ENCODE measurements around the gene KLRC1. TPM values are rescaled to one million over a fixed set of nuclear protein-coding genes. Genes with fewer than 3 reads are reported as not detected.
A peak's percentile ranks its signal among the peaks of the same experiment; 100 is the strongest.
"Not testable (repeated sequence)": the region's sequence is repeated elsewhere in the genome, so short reads cannot be mapped to it uniquely, and the experiment has no call there.

KLRC1 gene
- total and polyA plus RNA-seq, 10 of the 15 experiments (the other 5 are each of a cell fraction or from before 2014, with no cell fraction given): 0.04 to 0.60 (median 0.23) TPM; not detected in 1

DNA sequence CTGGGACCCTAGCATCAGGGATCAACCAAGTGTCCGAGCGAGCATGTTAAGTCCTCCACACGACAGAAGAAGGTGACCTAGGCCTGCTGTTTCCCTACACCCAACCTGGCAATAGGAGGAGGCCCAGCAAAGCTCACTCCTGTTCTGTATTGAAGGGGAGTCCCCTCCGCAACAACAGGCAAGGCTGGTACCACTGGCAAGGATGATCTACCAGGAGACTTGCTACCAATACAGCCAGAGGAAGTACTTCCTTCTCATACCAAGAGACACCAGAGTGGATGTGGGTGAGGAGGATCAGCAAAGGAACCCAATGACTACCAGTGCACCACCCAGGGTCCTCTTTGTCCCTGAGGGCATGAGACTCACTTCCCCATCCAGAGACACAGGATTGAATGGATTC, 4.9 kb downstream of the KLRC1 start:
- DNase-seq (ENCODE audit: low read depth, low spot score) (no peak), FAIRE-seq (no peak), ATAC-seq (no peak)
- TF ChIP-seq PML (IDR thresholded peaks at IDR 0.05; ENCODE audit: low read length) (no peak), CBX5 (IDR thresholded peaks at IDR 0.05; ENCODE audit: low read depth) (no peak)
- TF ChIP-seq, protein P1, sequence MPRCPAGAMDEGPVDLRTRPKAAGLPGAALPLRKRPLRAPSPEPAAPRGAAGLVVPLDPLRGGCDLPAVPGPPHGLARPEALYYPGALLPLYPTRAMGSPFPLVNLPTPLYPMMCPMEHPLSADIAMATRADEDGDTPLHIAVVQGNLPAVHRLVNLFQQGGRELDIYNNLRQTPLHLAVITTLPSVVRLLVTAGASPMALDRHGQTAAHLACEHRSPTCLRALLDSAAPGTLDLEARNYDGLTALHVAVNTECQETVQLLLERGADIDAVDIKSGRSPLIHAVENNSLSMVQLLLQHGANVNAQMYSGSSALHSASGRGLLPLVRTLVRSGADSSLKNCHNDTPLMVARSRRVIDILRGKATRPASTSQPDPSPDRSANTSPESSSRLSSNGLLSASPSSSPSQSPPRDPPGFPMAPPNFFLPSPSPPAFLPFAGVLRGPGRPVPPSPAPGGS (IDR thresholded peaks at IDR 0.05; ENCODE audit: borderline replicate concordance, insufficient read depth, low read depth, low read length, poor library complexity, severe bottlenecking): no peak
- TF ChIP-seq, protein P2, sequence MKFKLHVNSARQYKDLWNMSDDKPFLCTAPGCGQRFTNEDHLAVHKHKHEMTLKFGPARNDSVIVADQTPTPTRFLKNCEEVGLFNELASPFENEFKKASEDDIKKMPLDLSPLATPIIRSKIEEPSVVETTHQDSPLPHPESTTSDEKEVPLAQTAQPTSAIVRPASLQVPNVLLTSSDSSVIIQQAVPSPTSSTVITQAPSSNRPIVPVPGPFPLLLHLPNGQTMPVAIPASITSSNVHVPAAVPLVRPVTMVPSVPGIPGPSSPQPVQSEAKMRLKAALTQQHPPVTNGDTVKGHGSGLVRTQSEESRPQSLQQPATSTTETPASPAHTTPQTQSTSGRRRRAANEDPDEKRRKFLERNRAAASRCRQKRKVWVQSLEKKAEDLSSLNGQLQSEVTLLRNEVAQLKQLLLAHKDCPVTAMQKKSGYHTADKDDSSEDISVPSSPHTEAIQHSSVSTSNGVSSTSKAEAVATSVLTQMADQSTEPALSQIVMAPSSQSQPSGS (IDR thresholded peaks at IDR 0.05; ENCODE audit: low read length): no peak
- no peak overlapping the region for H2AFZ ChIP-seq (ENCODE audit: control insufficient read depth, low read depth, low read length)
- no peaks in the 10 kb centered on the region for H3K36me3 ChIP-seq (ENCODE audit: control insufficient read depth in 2 of 2, insufficient read depth in 2 of 2, low read length in 1 of 2)
- no peaks in the 10 kb centered on the region for H4K20me1 ChIP-seq (ENCODE audit: control insufficient read depth, insufficient read depth)
- no peaks in the 10 kb centered on the region for H3K27me3 ChIP-seq (replicated peaks in 1 of 2; ENCODE audit: control insufficient read depth in 2 of 2, insufficient read depth in 2 of 2, low read length in 1 of 2)
- SMC1A ChIA-PET (ENCODE audit: uncharacterized antibody, unreplicated experiment): no interaction called here
- no peak overlapping the region for H3K27ac ChIP-seq (ENCODE audit: control insufficient read depth, insufficient read depth)
- RAD21 ChIA-PET (ENCODE audit: unreplicated experiment): no interaction called here
- no peak overlapping the region for H3K4me2 ChIP-seq (ENCODE audit: control insufficient read depth, insufficient read depth)
- intact Hi-C loops (cut with micrococcal nuclease; ENCODE audit: unreplicated experiment): no loop called here
- H3K9me3 ChIP-seq (replicated peaks; ENCODE audit: control insufficient read depth, insufficient read depth, low read length): no peaks in the 10 kb centered on the region
- CTCF ChIA-PET: interaction anchor here (1.0 kb wide), 1 partner anchor 323 kb away, joined by 3 read pairs; no protein-coding TSS in a partner anchor
- BruUV-seq (replicated peaks): no TSS peak
- no peak overlapping the region for H3K9ac ChIP-seq (ENCODE audit: control insufficient read depth, insufficient read depth, low read length)
- POLR2A ChIA-PET: no interaction called here
- no peaks in the 10 kb centered on the region for H3K4me1 ChIP-seq (ENCODE audit: control insufficient read depth, insufficient read depth, low read length)
- in situ Hi-C loops (cut with MboI): no loop called here
- no peaks in the 10 kb centered on the region for H3K79me2 ChIP-seq (ENCODE audit: control insufficient read depth, insufficient read depth, low read length)
- 65% methylated on average over 4 of the region's 4 CpGs for WGBS (ENCODE audit: insufficient coverage, insufficient replicate concordance, low lambda C conversion rate, missing lambda C conversion rate)
- H3K4me3 ChIP-seq: no peak overlapping the region

DNA sequence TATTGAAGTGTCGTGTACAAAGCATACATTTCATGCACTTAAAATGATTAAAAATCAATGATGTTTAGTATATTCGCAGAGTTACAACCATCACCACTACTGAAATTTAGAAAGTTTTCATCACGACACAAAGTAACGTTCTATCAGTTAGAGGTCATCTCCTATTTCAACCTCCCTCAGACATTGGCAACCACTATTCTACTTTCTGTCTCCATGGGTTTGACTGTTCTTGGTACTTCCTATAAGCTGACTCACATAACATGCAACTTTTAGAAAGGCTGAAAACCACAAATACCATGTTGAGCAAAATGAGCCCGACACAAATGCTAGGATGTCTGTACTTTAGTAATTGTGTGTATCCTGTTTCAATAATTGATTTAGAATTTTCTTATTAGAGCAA, 7.1 kb downstream of the KLRC1 start:
- H3K9me3 ChIP-seq (replicated peaks; ENCODE audit: control insufficient read depth, insufficient read depth, low read length); CTCF ChIA-PET; H3K27ac ChIP-seq (ENCODE audit: control insufficient read depth, insufficient read depth); H4K20me1 ChIP-seq (ENCODE audit: control insufficient read depth, insufficient read depth); SMC1A ChIA-PET (ENCODE audit: uncharacterized antibody, unreplicated experiment); H3K27me3 ChIP-seq (replicated peaks in 1 of 2; ENCODE audit: control insufficient read depth in 2 of 2, insufficient read depth in 2 of 2, low read length in 1 of 2); H2AFZ ChIP-seq (ENCODE audit: control insufficient read depth, low read depth, low read length); H3K4me2 ChIP-seq (ENCODE audit: control insufficient read depth, insufficient read depth); H3K4me3 ChIP-seq; H3K79me2 ChIP-seq (ENCODE audit: control insufficient read depth, insufficient read depth, low read length); FAIRE-seq; intact Hi-C loops (cut with micrococcal nuclease; ENCODE audit: unreplicated experiment); BruUV-seq (replicated peaks); H3K4me1 ChIP-seq (ENCODE audit: control insufficient read depth, insufficient read depth, low read length); DNase-seq (ENCODE audit: low read depth, low spot score); H3K9ac ChIP-seq (ENCODE audit: control insufficient read depth, insufficient read depth, low read length); H3K36me3 ChIP-seq (ENCODE audit: control insufficient read depth in 2 of 2, insufficient read depth in 2 of 2, low read length in 1 of 2); RAD21 ChIA-PET (ENCODE audit: unreplicated experiment); in situ Hi-C loops (cut with MboI): not testable (repeated sequence)
- POLR2A ChIA-PET: interaction anchor here (0.6 kb wide), 1 partner anchor 51 kb away, joined by 3 read pairs; no protein-coding TSS in a partner anchor
- 44% methylated on average over 5 of the region's 5 CpGs for WGBS (ENCODE audit: insufficient coverage, insufficient replicate concordance, low lambda C conversion rate, missing lambda C conversion rate)
- peak; percentile 42; the same call in 1 of the 3 replicates for ATAC-seq

DNA sequence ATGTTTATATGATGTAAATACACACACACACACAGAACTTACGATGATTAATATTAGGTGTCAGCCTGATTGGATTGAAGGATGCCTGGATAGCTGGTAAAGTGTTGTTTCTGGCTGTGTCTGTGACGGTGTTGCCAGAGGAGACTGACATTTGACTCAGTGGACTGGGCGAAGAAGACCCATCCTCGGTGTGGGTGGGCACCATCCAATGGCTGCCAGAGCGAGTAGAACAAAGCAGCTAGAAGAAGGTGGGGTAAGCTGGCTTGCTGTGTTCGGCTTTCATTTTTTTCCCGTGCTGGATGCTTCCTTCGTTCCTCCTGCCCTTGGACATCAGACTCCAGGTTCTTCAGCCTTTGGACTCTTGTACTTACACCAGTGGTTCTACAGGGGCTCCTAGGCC, 12.0 kb downstream of the KLRC1 start:
- in situ Hi-C loops (cut with MboI); SMC1A ChIA-PET (ENCODE audit: uncharacterized antibody, unreplicated experiment); intact Hi-C loops (cut with micrococcal nuclease; ENCODE audit: unreplicated experiment); FAIRE-seq; H2AFZ ChIP-seq (ENCODE audit: control insufficient read depth, low read depth, low read length); CTCF ChIA-PET; POLR2A ChIA-PET; H4K20me1 ChIP-seq (ENCODE audit: control insufficient read depth, insufficient read depth); H3K9me3 ChIP-seq (replicated peaks; ENCODE audit: control insufficient read depth, insufficient read depth, low read length); RAD21 ChIA-PET (ENCODE audit: unreplicated experiment); DNase-seq (ENCODE audit: low read depth, low spot score); H3K4me2 ChIP-seq (ENCODE audit: control insufficient read depth, insufficient read depth); H3K79me2 ChIP-seq (ENCODE audit: control insufficient read depth, insufficient read depth, low read length); H3K36me3 ChIP-seq (ENCODE audit: control insufficient read depth in 2 of 2, insufficient read depth in 2 of 2, low read length in 1 of 2); H3K4me1 ChIP-seq (ENCODE audit: control insufficient read depth, insufficient read depth, low read length); H3K27ac ChIP-seq (ENCODE audit: control insufficient read depth, insufficient read depth); H3K4me3 ChIP-seq; ATAC-seq; H3K27me3 ChIP-seq (replicated peaks in 1 of 2; ENCODE audit: control insufficient read depth in 2 of 2, insufficient read depth in 2 of 2, low read length in 1 of 2); H3K9ac ChIP-seq (ENCODE audit: control insufficient read depth, insufficient read depth, low read length); BruUV-seq (replicated peaks): not testable (repeated sequence)
- 63% methylated on average over 8 of the region's 8 CpGs for WGBS (ENCODE audit: insufficient coverage, insufficient replicate concordance, low lambda C conversion rate, missing lambda C conversion rate)
